ENCODE measurements around the gene SMIM23. TPM values are rescaled to one million over a fixed set of nuclear protein-coding genes. Genes with fewer than 3 reads are reported as not detected.

SMIM23 gene
- total RNA-seq, 1 donor, result not detected

DNA sequence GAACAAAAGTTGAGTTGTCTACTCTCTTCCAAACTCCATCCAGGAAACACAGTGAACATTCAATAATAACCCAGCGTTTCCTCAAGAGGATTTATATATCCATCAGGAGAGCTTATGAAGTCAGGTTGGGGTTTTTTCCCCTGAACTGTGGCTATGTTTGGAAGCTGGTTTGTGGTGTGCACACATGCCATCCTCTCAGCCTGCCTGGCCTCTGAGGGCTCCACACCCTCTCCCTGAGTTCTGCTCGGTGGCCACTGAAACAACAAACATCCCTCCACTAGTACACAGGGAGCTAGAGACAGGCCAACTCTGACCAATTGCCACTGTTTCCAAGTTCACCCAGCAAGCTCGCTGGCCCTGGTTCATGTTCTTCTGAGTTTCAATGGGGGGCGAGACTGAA, 35.7 kb downstream of the SMIM23 start:
- no peaks in the 10 kb centered on the region for H3K27me3 ChIP-seq (ENCODE audit: insufficient read depth, low read length)

DNA sequence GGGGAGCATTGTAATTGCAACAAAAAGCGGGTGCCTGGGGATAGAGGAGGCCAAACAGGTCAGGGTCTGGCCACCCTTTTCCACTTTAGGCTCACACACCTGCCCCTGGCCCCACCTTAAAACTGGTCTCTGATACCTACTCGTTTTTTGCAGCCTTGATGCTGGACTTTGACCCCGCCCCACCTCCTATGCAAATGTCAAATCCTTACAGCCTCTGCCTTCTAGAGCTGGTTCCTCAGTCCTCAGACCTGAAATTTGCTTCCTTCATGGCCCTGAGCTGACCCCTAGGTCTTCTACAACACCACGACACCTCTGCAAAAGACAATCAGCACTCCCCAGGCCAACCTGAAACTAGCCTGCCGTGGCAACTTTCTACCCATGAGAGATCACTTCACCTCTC, 37.7 kb downstream of the SMIM23 start:
- H3K27me3 ChIP-seq (ENCODE audit: insufficient read depth, low read length), result no peaks in the 10 kb centered on the region
- no peaks in the 10 kb centered on the region for H3K4me1 ChIP-seq (ENCODE audit: insufficient read depth, low read length)
- H3K9me3 ChIP-seq (ENCODE audit: low read depth, low read length), result no peaks in the 10 kb centered on the region

More for the DNA sequence above, 35.7 kb downstream of the SMIM23 start:
- H3K4me3 ChIP-seq (ENCODE audit: low read length), result no peak overlapping the region
- no peaks in the 10 kb centered on the region for H3K9me3 ChIP-seq (ENCODE audit: low read depth, low read length)
- no peaks in the 10 kb centered on the region for H3K4me1 ChIP-seq (ENCODE audit: insufficient read depth, low read length)

DNA sequence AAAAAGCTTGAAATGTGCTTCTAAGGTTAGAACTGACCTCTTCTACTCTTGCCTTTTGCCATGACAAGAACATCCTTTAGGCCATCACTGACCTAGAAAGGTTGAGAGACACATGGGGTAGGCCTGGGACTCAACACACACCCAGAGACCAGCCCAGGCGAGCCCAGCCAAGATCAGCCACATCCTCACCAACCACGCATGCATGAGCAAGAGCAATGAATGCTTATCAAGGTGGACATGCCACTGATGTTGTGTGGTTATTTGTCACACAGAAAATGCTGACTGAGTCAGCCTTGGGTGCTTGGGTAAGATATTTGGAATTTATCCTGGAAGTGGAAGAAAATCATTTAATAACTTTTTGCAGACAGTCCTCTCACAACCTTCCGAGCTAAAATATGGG, 39.4 kb downstream of the SMIM23 start:
- Histone ChIP-seq H3K9me3 (ENCODE audit: low read depth, low read length) (no peaks in the 10 kb centered on the region), H3K27me3 (ENCODE audit: insufficient read depth, low read length) (no peaks in the 10 kb centered on the region), H3K4me3 (ENCODE audit: low read length) (no peak overlapping the region), H3K4me1 (ENCODE audit: insufficient read depth, low read length) (no peaks in the 10 kb centered on the region)

More for the DNA sequence above, 37.7 kb downstream of the SMIM23 start:
- H3K4me3 ChIP-seq (ENCODE audit: low read length), result no peak overlapping the region

DNA sequence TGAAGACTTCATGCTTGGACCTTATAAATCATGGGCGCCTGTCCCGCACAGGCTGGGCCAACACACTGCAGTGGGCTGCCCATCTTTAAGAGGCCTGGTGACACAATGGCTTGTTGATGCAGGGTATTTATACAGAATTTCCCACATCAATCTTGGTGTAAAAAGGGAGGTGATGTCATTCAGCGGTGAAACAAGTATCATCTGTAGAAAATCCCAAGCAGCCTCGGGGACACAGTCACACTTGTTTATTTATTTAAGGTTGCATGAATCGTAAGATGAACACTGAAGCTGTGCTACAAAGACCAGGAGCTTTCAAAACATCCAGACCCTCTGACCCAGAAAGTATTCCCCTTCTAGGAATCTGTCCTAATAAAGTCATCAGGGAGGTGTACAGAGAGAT, 40.5 kb downstream of the SMIM23 start:
- Histone ChIP-seq H3K27me3 (ENCODE audit: insufficient read depth, low read length) (no peaks in the 10 kb centered on the region), H3K4me3 (ENCODE audit: low read length) (no peak overlapping the region), H3K9me3 (ENCODE audit: low read depth, low read length) (no peaks in the 10 kb centered on the region), H3K4me1 (ENCODE audit: insufficient read depth, low read length) (no peaks in the 10 kb centered on the region)

DNA sequence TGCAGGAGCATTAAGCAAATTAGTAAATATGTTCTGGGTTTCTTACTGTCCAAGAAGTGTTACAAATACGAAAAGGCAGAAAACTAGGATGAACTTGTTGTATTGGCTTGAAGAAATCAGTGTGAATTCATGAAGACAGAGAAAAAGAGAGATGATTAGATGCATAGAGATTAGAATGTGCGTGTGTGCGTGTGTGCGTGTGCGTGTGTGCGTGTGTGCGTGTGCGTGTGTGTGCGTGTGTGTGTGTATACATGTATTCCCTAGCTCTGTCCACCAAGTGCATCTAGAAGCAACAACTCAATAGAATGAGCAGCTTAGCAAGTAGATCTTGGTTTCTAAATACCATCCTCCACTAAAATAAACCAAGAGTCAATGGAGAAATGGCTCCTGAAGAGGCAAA, 41.5 kb downstream of the SMIM23 start:
- Histone ChIP-seq H3K4me1 (ENCODE audit: insufficient read depth, low read length) (no peaks in the 10 kb centered on the region), H3K27me3 (ENCODE audit: insufficient read depth, low read length) (no peaks in the 10 kb centered on the region), H3K9me3 (ENCODE audit: low read depth, low read length) (no peaks in the 10 kb centered on the region), H3K4me3 (ENCODE audit: low read length) (no peak overlapping the region)

DNA sequence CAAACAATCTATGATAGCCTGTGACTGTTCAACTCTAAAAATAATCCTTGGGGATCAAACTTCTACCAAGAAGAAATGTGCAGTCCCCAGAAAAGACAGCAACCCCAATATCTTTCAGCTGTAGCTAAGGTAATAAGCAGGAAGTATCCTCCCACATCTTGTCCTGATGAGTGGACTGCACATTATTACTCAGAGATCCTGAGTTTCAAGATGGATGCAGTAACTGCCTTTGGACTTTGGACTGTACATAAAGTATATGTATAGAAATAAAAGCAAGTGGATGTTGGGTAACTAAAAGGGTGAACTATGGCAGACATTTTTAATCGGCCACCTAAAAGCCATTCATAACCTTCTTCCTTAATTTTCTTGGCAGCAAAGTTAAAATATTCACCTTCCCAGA, 45.1 kb downstream of the SMIM23 start:
- no peaks in the 10 kb centered on the region for H3K27me3 ChIP-seq (ENCODE audit: insufficient read depth, low read length)
- no peaks in the 10 kb centered on the region for H3K9me3 ChIP-seq (ENCODE audit: low read depth, low read length)
- no peak overlapping the region for H3K4me3 ChIP-seq (ENCODE audit: low read length)
- H3K4me1 ChIP-seq (ENCODE audit: insufficient read depth, low read length), result no peaks in the 10 kb centered on the region

DNA sequence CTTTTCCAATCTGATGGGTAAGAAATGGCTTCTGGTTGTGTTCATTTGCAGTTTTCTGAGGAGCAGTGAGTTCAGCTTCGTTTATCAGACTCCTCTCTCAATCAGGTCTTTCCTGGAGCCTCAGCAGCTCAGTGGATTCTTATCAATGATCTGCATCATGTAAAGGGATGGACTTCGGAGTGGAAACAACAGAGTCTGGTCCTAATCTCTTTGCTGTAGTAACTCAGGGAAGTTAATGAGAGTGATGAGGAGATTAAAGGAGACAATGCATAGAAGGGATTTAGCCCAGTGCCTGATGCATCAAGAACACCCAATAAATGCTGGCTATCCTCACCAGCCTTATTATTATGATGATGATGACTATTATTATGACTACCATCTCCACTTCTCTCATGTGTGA, 47.2 kb downstream of the SMIM23 start:
- Histone ChIP-seq H3K27me3 (ENCODE audit: insufficient read depth, low read length) (no peaks in the 10 kb centered on the region), H3K4me1 (ENCODE audit: insufficient read depth, low read length) (no peaks in the 10 kb centered on the region), H3K9me3 (ENCODE audit: low read depth, low read length) (no peaks in the 10 kb centered on the region), H3K4me3 (ENCODE audit: low read length) (no peak overlapping the region)

DNA sequence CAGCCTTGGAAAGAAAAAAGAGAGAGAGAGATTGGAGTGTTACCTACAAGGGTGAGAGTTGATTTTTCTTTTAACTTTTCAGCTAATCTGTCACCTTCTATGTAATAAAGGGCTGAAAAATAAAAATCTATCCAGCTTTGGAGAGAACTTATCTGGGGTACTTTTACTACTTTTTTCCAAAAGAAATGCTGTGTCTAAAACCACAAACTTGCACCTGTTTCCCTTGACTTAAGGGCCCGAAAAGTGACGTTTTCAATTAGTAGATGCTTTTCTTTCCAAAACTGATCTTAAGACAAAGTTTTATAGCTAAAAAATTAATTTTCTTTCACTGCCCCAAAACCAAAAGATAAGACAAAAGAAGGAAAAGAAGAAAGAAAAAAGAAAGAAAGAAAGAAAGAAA, 48.8 kb downstream of the SMIM23 start:
- Histone ChIP-seq H3K4me3 (ENCODE audit: low read length) (no peak overlapping the region), H3K9me3 (ENCODE audit: low read depth, low read length) (no peaks in the 10 kb centered on the region), H3K4me1 (ENCODE audit: insufficient read depth, low read length) (peaks cover under 1% of the 10 kb centered on the region), H3K27me3 (ENCODE audit: insufficient read depth, low read length) (no peaks in the 10 kb centered on the region)

DNA sequence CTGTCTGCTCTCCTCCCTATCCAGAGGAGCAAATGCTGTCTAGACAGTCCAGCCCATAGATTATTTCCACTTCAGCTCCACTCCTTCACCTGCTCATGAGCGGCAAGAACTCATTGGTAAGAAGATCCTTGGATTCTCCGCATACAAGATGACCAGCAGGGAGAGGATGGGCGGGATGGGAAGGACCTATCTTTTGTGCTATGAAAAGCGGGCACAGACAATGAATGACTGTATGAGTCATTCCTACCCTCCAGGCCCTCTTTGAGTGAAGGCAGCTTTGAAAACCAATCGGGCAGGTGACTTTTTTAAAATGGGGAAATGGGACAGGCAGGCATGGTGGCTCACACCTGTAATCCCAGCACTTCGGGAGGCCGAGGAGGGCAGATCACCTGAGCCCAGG, 49.4 kb downstream of the SMIM23 start:
- no peaks in the 10 kb centered on the region for H3K9me3 ChIP-seq (ENCODE audit: low read depth, low read length)
- H3K27me3 ChIP-seq (ENCODE audit: insufficient read depth, low read length), result no peaks in the 10 kb centered on the region
- H3K4me1 ChIP-seq (ENCODE audit: insufficient read depth, low read length), result peaks cover 7% of the 10 kb centered on the region
- no peak overlapping the region for H3K4me3 ChIP-seq (ENCODE audit: low read length)

DNA sequence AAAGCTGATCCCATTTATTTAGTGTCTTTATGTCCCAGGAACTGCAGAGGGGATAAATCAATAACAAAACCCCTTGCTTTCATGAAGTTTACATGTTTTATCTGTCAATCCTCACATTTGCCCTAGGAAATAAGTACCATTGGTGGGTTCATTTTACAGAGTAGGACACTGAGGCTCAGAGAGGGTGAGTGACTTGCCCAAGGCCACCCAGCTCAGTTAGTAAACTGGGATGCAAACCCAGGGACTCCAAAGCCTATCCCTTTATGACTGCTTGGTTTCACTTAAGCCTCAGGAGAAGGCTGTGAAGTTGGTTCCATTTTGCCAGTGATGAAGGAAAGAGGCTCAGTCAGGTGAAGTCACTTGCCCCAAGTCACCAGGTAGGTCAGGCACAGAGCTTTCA, 51.9 kb downstream of the SMIM23 start:
- Histone ChIP-seq H3K4me1 (ENCODE audit: insufficient read depth, low read length) (peaks cover 20% of the 10 kb centered on the region), H3K9me3 (ENCODE audit: low read depth, low read length) (no peaks in the 10 kb centered on the region), H3K4me3 (ENCODE audit: low read length) (no peak overlapping the region), H3K27me3 (ENCODE audit: insufficient read depth, low read length) (no peaks in the 10 kb centered on the region)

DNA sequence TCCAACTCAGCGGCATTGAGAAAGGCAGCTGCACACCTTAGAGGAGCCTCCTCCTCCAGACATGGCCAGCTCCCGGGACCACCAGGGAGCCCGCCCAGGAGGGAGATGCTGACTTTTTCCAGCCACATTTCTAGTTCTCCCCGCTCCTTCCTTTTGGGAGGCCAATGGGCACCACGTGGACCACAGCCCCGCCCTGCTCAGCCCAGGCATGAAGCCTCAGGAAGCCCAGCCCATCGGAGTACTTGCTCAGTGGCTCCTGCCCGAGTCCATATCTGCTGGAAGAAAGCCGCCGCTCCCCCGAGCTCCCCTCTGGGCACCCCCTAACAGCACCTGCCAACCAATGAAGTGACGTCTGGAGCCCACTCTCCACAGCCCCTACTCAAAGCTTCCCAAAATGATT, 52.4 kb downstream of the SMIM23 start:
- H3K4me1 ChIP-seq (ENCODE audit: insufficient read depth, low read length), result peaks cover 20% of the 10 kb centered on the region
- no peak overlapping the region for H3K4me3 ChIP-seq (ENCODE audit: low read length)

DNA sequence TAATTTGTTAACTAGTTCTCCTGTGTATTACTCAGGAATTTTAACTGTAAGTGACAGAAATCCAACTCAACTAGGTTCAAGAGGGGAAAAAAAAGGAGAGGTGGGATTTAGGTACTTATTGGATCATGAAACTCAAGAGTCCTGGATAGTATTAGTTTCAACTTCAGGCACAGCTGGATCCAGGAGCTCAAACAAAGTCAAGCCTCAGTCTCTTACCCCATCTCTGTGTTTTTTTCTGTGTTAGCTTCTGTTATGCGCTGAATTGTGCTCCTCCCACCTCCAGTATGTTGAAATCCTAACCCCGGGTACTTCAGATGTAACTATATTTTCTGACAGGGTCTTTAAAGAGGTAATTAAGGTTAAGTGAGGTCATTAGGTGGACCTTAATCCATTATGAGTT, 53.5 kb downstream of the SMIM23 start:
- H3K9me3 ChIP-seq (ENCODE audit: low read depth, low read length), result no peaks in the 10 kb centered on the region
- H3K27me3 ChIP-seq (ENCODE audit: insufficient read depth, low read length), result no peaks in the 10 kb centered on the region
- peaks cover 20% of the 10 kb centered on the region for H3K4me1 ChIP-seq (ENCODE audit: insufficient read depth, low read length)
- no peak overlapping the region for H3K4me3 ChIP-seq (ENCODE audit: low read length)

More for the DNA sequence above, 52.4 kb downstream of the SMIM23 start:
- Histone ChIP-seq H3K9me3 (ENCODE audit: low read depth, low read length) (no peaks in the 10 kb centered on the region), H3K27me3 (ENCODE audit: insufficient read depth, low read length) (no peaks in the 10 kb centered on the region)

DNA sequence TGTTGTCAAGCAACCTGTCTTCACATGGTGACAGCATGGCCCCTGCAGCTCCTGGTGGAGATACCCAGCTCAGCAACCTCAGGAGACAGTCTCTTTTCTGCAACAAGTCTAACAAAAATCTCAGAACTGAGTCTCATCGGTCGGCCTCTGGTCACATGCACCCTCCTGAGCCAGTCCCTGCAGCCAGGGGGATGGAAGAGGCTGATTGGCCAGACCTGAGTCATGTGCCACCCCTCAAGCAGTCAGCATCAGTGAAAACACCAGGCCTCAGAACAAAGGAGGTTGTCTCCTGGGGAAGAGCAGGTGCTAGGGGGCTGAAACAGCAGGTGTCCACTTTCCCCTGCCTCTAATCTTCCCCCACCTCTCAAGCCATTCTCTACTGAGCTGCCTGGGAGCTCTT, 54.4 kb downstream of the SMIM23 start:
- Histone ChIP-seq H3K4me3 (ENCODE audit: low read length) (no peak overlapping the region), H3K27me3 (ENCODE audit: insufficient read depth, low read length) (no peaks in the 10 kb centered on the region), H3K9me3 (ENCODE audit: low read depth, low read length) (no peaks in the 10 kb centered on the region), H3K4me1 (ENCODE audit: insufficient read depth, low read length) (peaks cover 20% of the 10 kb centered on the region)

Other genes with a start within 250 kb of the SMIM23 start
- 40.0 TPM for gene FBXW11, start 220.8 kb downstream of the SMIM23 start, total RNA-seq